DND-41 (cell line): Measurements from ENCODE around the gene LILRB2.

Experiments
- CTCF ChIP-seq: IDR thresholded peaks from 2 replicates; pipeline ENCODE4 v1.5.1; 2012; ENCODE audit warnings: borderline replicate concordance, low read length, moderate library complexity, mild to moderate bottlenecking; ENCODE audit not compliant: poor library complexity, severe bottlenecking; ENCODE audit errors: extremely low read depth
- EZH2 ChIP-seq: IDR thresholded peaks from 3 replicates; pipeline ENCODE4 v1.6.1; 2012; ENCODE audit warnings: borderline replicate concordance, low read depth, mild to moderate bottlenecking, moderate library complexity, low read length, inconsistent platforms; ENCODE audit not compliant: severe bottlenecking

DNA sequence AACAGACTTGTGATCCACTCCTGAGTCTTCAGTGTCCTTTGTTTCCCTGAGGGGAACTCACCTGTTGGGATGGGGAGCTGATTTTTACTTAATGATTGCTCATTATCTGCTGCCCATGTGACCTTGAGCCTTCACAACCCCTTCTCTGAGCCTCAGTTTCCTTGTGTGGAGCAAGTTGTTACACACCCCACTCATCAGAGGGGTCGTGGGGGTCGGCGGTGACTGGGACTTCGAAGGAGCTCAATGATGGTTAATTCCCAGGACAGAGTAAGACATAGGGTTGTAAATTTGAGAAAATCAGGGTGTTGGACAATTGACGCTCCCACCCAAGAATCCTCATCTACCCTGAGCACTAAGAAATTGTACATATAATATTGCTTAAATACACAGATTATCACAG, 18.6 kb upstream of the LILRB2 start:
- no peak for TF ChIP-seq CTCF
- TF ChIP-seq EZH2: no peak
